ENCODE data around the gene RICTOR. TPM values are rescaled to one million over a fixed set of nuclear protein-coding genes. Genes with fewer than 3 reads are reported as not detected.
A peak's percentile ranks its signal among the peaks of the same experiment; 100 is the strongest.

The RICTOR gene
- total RNA-seq, 1 experiment from 2014 or later, result 7.3 TPM

- in situ Hi-C loops (cut with HindIII; ENCODE audit: low pct_unique_long_range_greater_than_20kb, low sequenced_read_pairs), result no loop called here
- no peak for DNase-seq (ENCODE audit: low read depth)
These were observed 28.5 kb upstream of the RICTOR start for GRCh38 chr5:39102684-39103155.

- in situ Hi-C loops (cut with HindIII; ENCODE audit: low pct_unique_long_range_greater_than_20kb, low sequenced_read_pairs), result no loop called here
These were observed 26.7 kb upstream of the RICTOR start for GRCh38 chr5:39100851-39101396.

GRCh38 chr5:39100301-39100850 is 26.2 kb upstream of the RICTOR start:
- no peak for DNase-seq (ENCODE audit: low read depth)
- in situ Hi-C loops (cut with HindIII; ENCODE audit: low pct_unique_long_range_greater_than_20kb, low sequenced_read_pairs), result no loop called here

More at GRCh38 chr5:39100851-39101396, 26.7 kb upstream of the RICTOR start:
- DNase-seq (ENCODE audit: low read depth), result peak; percentile 62

GRCh38 chr5:39099831-39100230 is 25.6 kb upstream of the RICTOR start:
- DNase-seq (ENCODE audit: low read depth), result no peak
- in situ Hi-C loops (cut with HindIII; ENCODE audit: low pct_unique_long_range_greater_than_20kb, low sequenced_read_pairs), result no loop called here

- DNase-seq (ENCODE audit: low read depth), result no peak
- in situ Hi-C loops (cut with HindIII; ENCODE audit: low pct_unique_long_range_greater_than_20kb, low sequenced_read_pairs), result no loop called here
These were observed 19.2 kb upstream of the RICTOR start for GRCh38 chr5:39093352-39093751.

GRCh38 chr5:39092581-39093351 is 18.6 kb upstream of the RICTOR start:
- DNase-seq (ENCODE audit: low read depth), result peak; percentile 37

GRCh38 chr5:39091940-39092580 is 17.9 kb upstream of the RICTOR start:
- peak; percentile 32 for DNase-seq (ENCODE audit: low read depth)
- in situ Hi-C loops (cut with HindIII; ENCODE audit: low pct_unique_long_range_greater_than_20kb, low sequenced_read_pairs), result no loop called here

More at GRCh38 chr5:39092581-39093351, 18.6 kb upstream of the RICTOR start:
- in situ Hi-C loops (cut with HindIII; ENCODE audit: low pct_unique_long_range_greater_than_20kb, low sequenced_read_pairs), result no loop called here

GRCh38 chr5:39083968-39084367 is 9.8 kb upstream of the RICTOR start:
- DNase-seq (ENCODE audit: low read depth), result no peak
- in situ Hi-C loops (cut with HindIII; ENCODE audit: low pct_unique_long_range_greater_than_20kb, low sequenced_read_pairs), result no loop called here

- in situ Hi-C loops (cut with HindIII; ENCODE audit: low pct_unique_long_range_greater_than_20kb, low sequenced_read_pairs), result no loop called here
- no peak for DNase-seq (ENCODE audit: low read depth)
These were observed 8.8 kb upstream of the RICTOR start for GRCh38 chr5:39082995-39083394.

- DNase-seq (ENCODE audit: low read depth), result no peak
- in situ Hi-C loops (cut with HindIII; ENCODE audit: low pct_unique_long_range_greater_than_20kb, low sequenced_read_pairs), result no loop called here
These were observed 6.5 kb upstream of the RICTOR start for GRCh38 chr5:39080597-39081204.

- DNase-seq (ENCODE audit: low read depth), result no peak
- in situ Hi-C loops (cut with HindIII; ENCODE audit: low pct_unique_long_range_greater_than_20kb, low sequenced_read_pairs), result no loop called here
These were observed 6.0 kb upstream of the RICTOR start for GRCh38 chr5:39080168-39080567.

- no peak for DNase-seq (ENCODE audit: low read depth)
- in situ Hi-C loops (cut with HindIII; ENCODE audit: low pct_unique_long_range_greater_than_20kb, low sequenced_read_pairs), result no loop called here
These were observed 4.9 kb upstream of the RICTOR start for GRCh38 chr5:39079147-39079546.

GRCh38 chr5:39076757-39077728 is 2.8 kb upstream of the RICTOR start:
- DNase-seq (ENCODE audit: low read depth), result peak; percentile 51
- in situ Hi-C loops (cut with HindIII; ENCODE audit: low pct_unique_long_range_greater_than_20kb, low sequenced_read_pairs), result no loop called here

GRCh38 chr5:39076101-39076756 is 2.0 kb upstream of the RICTOR start:
- in situ Hi-C loops (cut with HindIII; ENCODE audit: low pct_unique_long_range_greater_than_20kb, low sequenced_read_pairs), result no loop called here
- DNase-seq (ENCODE audit: low read depth), result peak; percentile 28

GRCh38 chr5:39073767-39074016 is 507 bp downstream of the RICTOR start:
- in situ Hi-C loops (cut with HindIII; ENCODE audit: low pct_unique_long_range_greater_than_20kb, low sequenced_read_pairs), result no loop called here
- no peak for DNase-seq (ENCODE audit: low read depth)

- peak; percentile 59 for DNase-seq (ENCODE audit: low read depth)
- in situ Hi-C loops (cut with HindIII; ENCODE audit: low pct_unique_long_range_greater_than_20kb, low sequenced_read_pairs), result no loop called here
These were observed 1.1 kb downstream of the RICTOR start for GRCh38 chr5:39072925-39073766.

- in situ Hi-C loops (cut with HindIII; ENCODE audit: low pct_unique_long_range_greater_than_20kb, low sequenced_read_pairs), result no loop called here
- no peak for DNase-seq (ENCODE audit: low read depth)
These were observed 6.1 kb downstream of the RICTOR start for GRCh38 chr5:39068099-39068498.

Measured in Caki2 (cell line).